Measurements from ENCODE around the gene HOXA11. TPM values are rescaled to one million over a fixed set of nuclear protein-coding genes. Genes with fewer than 3 reads are reported as not detected.

The HOXA11 gene
- total RNA-seq, 2 donors from 2014 or later = not detected

DNA sequence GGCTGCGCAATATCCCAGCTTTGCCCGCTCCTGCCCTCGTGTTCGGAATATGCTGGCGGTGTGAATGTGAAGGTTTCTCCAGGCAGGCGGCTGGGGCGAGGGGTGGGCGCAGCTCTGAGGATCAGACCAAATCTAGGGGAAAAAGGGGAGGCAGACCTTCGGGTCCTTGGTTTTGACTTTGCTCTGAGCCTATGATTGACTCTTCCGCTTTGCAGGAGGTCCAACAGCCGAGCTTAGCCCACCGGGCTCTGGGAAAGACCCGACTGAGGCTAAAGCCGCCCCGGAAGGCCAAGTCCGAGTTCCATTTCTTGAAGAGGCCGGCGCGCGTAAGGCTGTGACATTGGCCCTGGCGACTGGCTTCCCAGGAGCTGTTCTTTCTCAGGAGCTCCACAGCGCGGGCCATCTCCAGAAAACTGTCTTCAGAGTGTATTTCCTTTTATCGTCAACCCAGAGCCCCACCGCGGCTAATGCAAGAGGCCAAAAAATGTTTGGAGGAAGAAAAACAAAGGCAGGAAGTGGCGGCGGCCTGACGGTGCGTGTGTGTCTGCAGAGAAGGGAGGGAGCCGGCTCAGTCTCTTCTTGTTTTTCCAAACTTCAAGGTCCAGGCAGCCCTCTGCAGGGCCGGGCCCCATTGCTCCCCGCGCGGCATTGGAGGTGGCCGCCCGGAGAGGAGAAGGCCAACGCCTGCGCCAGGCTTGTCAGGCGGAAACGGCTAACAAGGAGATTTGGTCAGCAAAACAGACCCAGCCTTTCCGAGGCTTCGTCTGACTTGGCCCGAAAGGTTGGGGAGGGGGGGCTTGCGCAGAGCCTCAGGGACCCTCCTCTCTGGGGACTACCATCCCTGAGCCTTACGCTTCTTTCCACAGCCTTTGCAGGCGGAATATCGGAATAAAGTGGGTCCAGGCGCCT is 3.6 kb upstream of the HOXA11 start:
- Histone ChIP-seq H3K9me3 (no peaks in the 10 kb centered on the region), H3K4me3 (peak overlapping the region in 1 of 2 donors; percentile 27), H3K4me1 (peaks cover 0 to 64% of the 10 kb centered on the region in 2 donors), H3K27ac (no peak overlapping the region), H3K27me3 (peaks cover 76 to 96% of the 10 kb centered on the region in 2 donors), H3K36me3 (no peaks in the 10 kb centered on the region)
- no peak for DNase-seq (ENCODE audit: low spot score)
- TF ChIP-seq, protein P1, sequence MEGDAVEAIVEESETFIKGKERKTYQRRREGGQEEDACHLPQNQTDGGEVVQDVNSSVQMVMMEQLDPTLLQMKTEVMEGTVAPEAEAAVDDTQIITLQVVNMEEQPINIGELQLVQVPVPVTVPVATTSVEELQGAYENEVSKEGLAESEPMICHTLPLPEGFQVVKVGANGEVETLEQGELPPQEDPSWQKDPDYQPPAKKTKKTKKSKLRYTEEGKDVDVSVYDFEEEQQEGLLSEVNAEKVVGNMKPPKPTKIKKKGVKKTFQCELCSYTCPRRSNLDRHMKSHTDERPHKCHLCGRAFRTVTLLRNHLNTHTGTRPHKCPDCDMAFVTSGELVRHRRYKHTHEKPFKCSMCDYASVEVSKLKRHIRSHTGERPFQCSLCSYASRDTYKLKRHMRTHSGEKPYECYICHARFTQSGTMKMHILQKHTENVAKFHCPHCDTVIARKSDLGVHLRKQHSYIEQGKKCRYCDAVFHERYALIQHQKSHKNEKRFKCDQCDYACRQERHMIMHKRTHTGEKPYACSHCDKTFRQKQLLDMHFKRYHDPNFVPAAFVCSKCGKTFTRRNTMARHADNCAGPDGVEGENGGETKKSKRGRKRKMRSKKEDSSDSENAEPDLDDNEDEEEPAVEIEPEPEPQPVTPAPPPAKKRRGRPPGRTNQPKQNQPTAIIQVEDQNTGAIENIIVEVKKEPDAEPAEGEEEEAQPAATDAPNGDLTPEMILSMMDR (IDR thresholded peaks at IDR 0.05) = no peak

DNA sequence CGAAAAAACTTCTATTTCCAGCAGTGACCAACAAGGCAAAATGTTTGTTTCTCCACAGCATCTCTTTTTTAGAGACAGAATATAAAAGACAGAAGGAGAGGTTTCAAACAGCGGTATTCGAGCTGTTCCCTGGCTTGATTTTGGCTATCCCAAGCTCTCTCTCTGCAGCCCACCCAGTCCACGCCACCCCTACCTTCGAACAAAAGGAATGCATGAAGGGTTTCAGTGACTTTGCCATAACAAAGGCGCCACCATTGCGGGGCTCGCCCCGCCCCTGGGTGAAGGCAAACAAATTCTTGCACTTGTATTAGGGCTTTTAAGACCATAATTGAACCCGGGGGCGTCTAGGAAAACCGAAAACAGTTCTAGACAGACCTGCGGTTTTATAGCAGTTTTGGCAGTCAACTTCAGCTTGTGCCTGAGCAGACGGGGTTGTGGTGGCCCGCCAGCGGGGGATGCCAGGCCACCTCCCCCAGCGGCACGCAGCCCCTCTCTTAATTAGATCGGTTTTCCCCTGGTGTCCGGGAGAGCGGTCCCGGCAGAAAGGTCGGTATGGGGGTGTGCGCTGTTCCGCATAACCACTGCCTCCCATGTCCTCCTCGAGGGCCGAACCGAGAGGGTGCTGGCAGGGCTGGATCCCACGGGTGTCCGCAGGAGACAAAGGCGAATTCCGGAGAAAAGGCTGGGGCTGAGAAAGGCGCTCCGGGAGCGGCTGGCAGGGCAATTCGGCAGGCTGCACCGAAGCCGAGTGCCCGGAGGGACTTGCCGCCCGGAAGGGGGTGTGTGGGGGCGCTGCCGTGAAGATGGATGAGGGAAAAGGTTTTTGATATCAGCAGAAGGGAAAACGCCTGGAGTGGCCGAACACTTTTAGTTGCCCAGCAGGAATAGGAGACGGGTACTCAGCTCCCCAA is 2.7 kb upstream of the HOXA11 start:
- no peak for DNase-seq (ENCODE audit: low spot score)
- peak overlapping the region in 1 of 2 donors; percentile 27 for H3K4me3 ChIP-seq
- peaks cover 0 to 64% of the 10 kb centered on the region in 2 donors for H3K4me1 ChIP-seq
- TF ChIP-seq, protein P1 (IDR thresholded peaks at IDR 0.05) = no peak
- H3K27me3 ChIP-seq = peaks cover 77 to 96% of the 10 kb centered on the region in 2 donors
- no peaks in the 10 kb centered on the region for H3K36me3 ChIP-seq
- H3K9me3 ChIP-seq = no peaks in the 10 kb centered on the region
- no peak overlapping the region for H3K27ac ChIP-seq

GRCh38 chr7:27186668-27187474 is 1.8 kb upstream of the HOXA11 start:
- Histone ChIP-seq H3K4me1 (peaks cover 0 to 56% of the 10 kb centered on the region in 2 donors), H3K9me3 (no peaks in the 10 kb centered on the region), H3K36me3 (no peaks in the 10 kb centered on the region), H3K4me3 (no peak overlapping the region), H3K27ac (no peak overlapping the region), H3K27me3 (peaks cover 80 to 97% of the 10 kb centered on the region in 2 donors)
- no peak for DNase-seq (ENCODE audit: low spot score)
- TF ChIP-seq, protein P1 (IDR thresholded peaks at IDR 0.05) = no peak

DNA sequence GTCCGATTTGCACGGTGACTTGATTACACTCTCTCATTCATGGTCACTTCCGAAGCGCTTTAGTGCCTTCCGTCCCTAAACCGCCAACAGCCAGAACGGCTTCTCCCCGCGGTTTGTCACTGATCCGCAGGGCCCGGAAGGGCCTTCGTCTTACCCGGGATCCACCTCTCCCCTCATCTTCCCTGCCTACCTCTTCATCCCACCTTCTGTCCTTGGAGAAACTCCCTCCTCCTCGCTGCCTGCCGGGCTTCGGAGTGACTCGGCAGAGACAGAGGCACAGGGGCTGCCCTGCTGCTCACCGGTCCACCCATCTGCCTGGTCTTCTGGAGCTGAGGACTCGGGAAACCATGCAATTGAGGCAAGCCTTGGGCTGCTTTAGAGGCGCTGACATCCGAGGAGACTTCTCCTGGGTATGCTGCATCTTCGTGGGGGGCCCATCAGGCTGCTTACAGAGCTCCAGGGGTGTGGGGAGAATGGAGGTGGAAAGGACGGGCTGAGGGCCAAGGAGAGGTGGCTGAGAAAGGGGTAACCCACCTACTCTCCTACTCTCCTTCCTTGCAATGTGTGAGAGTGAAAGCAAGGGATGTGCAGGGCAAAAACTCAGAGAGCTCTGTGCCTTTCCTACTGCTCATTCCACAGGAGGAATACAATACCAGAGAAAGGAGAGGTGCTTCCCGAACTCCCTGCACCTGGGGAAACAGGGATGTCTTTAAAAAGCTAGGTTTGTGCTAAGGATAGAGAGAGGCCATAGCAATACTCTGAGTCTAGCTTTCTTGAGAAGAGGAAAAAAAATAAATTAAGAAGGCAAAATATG is 1.0 kb upstream of the HOXA11 start:
- DNase-seq (ENCODE audit: low spot score) = no peak
- H3K4me3 ChIP-seq = no peak overlapping the region
- H3K4me1 ChIP-seq = peaks cover 0 to 54% of the 10 kb centered on the region in 2 donors
- no peaks in the 10 kb centered on the region for H3K36me3 ChIP-seq
- peaks cover 78 to 94% of the 10 kb centered on the region in 2 donors for H3K27me3 ChIP-seq
- no peaks in the 10 kb centered on the region for H3K9me3 ChIP-seq
- TF ChIP-seq, protein P1 (IDR thresholded peaks at IDR 0.05) = no peak
- H3K27ac ChIP-seq = no peak overlapping the region
